Duodenal mucosa (tissue), 2 donors: ENCODE measurements around the gene KLF6.
A peak's percentile ranks its signal among the peaks of the same experiment; 100 is the strongest.
"Not testable (repeated sequence)": the region's sequence is repeated elsewhere in the genome, so short reads cannot be mapped to it uniquely, and the experiment has no call there.

Experiments
- H3K27ac ChIP-seq: one replicate; pipeline ENCODE4 v1.7.0; 2013; ENCODE audit warnings: low read depth, low read length
- H3K27me3 ChIP-seq, 2 donors: one replicate each; pipeline ENCODE4 v1.7.0; 2013; ENCODE audit warnings: low read length in 2 of 2, control low read depth in 1 of 2; ENCODE audit not compliant: insufficient read depth in 2 of 2, control insufficient read depth in 1 of 2
- H3K36me3 ChIP-seq, 2 donors: one replicate each; pipeline ENCODE4 v1.7.0; 2013; ENCODE audit warnings: low read length in 2 of 2, control low read depth in 1 of 2; ENCODE audit not compliant: insufficient read depth in 2 of 2, control insufficient read depth in 1 of 2
- H3K4me1 ChIP-seq, 2 donors: one replicate each; pipeline ENCODE4 v1.7.0; 2013; ENCODE audit warnings: low read length in 2 of 2, control low read depth in 1 of 2; ENCODE audit not compliant: insufficient read depth in 2 of 2, control insufficient read depth in 1 of 2
- H3K4me3 ChIP-seq, 2 donors: one replicate each; pipeline ENCODE4 v1.7.0; 2013; ENCODE audit warnings: low read length in 2 of 2, low read depth in 1 of 2
- H3K9ac ChIP-seq, 2 donors: one replicate each; pipeline ENCODE4 v1.7.0; 2013; ENCODE audit warnings: low read length in 2 of 2, low read depth in 1 of 2
- H3K9me3 ChIP-seq, 2 donors: one replicate each; pipeline ENCODE4 v1.7.0; 2013; ENCODE audit warnings: low read length in 2 of 2, control low read depth in 1 of 2; ENCODE audit not compliant: control insufficient read depth in 1 of 2

Gene KLF6

GRCh38 chr10:3747248-3747960 is 37.6 kb downstream of the KLF6 start:
- Histone ChIP-seq H3K27me3 (no peaks in the 10 kb centered on the region), H3K9me3 (no peaks in the 10 kb centered on the region), H3K27ac (no peak overlapping the region), H3K36me3 (no peaks in the 10 kb centered on the region), H3K4me1 (peaks cover 8 to 11% of the 10 kb centered on the region in 2 donors), H3K4me3 (no peak overlapping the region), H3K9ac (no peak overlapping the region)

GRCh38 chr10:3746634-3747033 is 38.4 kb downstream of the KLF6 start:
- Histone ChIP-seq H3K27ac (no peak overlapping the region), H3K9me3 (no peaks in the 10 kb centered on the region), H3K27me3 (no peaks in the 10 kb centered on the region), H3K36me3 (no peaks in the 10 kb centered on the region), H3K4me3 (no peak overlapping the region), H3K4me1 (peaks cover 8 to 11% of the 10 kb centered on the region in 2 donors), H3K9ac (no peak overlapping the region)

- Histone ChIP-seq H3K9ac (no peak overlapping the region), H3K36me3 (no peaks in the 10 kb centered on the region), H3K4me3 (no peak overlapping the region), H3K4me1 (peaks cover 8 to 9% of the 10 kb centered on the region in 2 donors), H3K27me3 (no peaks in the 10 kb centered on the region), H3K27ac (no peak overlapping the region), H3K9me3 (no peaks in the 10 kb centered on the region)
These were observed 39.5 kb downstream of the KLF6 start for GRCh38 chr10:3745521-3745920.

- H3K36me3 ChIP-seq, result no peaks in the 10 kb centered on the region
- peak overlapping the region in 1 of 2 donors; percentile 25 for H3K4me3 ChIP-seq
- H3K9ac ChIP-seq, result peak overlapping the region; percentile 10 to 46
- no peaks in the 10 kb centered on the region for H3K27me3 ChIP-seq
- no peaks in the 10 kb centered on the region for H3K9me3 ChIP-seq
- no peaks in the 10 kb centered on the region for H3K4me1 ChIP-seq
- H3K27ac ChIP-seq, result no peak overlapping the region
These were observed 43.1 kb downstream of the KLF6 start for GRCh38 chr10:3741688-3742461.

GRCh38 chr10:3740157-3740871 is 44.7 kb downstream of the KLF6 start:
- H3K27ac ChIP-seq, result no peak overlapping the region
- H3K9me3 ChIP-seq, result no peaks in the 10 kb centered on the region
- H3K9ac ChIP-seq, result no peak overlapping the region

GRCh38 chr10:3738855-3739350 is 46.1 kb downstream of the KLF6 start:
- H3K4me1 ChIP-seq, result no peaks in the 10 kb centered on the region
- no peak overlapping the region for H3K27ac ChIP-seq
- H3K9me3 ChIP-seq, result no peaks in the 10 kb centered on the region
- no peaks in the 10 kb centered on the region for H3K36me3 ChIP-seq
- no peak overlapping the region for H3K9ac ChIP-seq
- H3K4me3 ChIP-seq, result no peak overlapping the region
- no peaks in the 10 kb centered on the region for H3K27me3 ChIP-seq

More at GRCh38 chr10:3740157-3740871, 44.7 kb downstream of the KLF6 start:
- Histone ChIP-seq H3K27me3 (no peaks in the 10 kb centered on the region), H3K4me3 (no peak overlapping the region), H3K36me3 (no peaks in the 10 kb centered on the region), H3K4me1 (no peaks in the 10 kb centered on the region)

GRCh38 chr10:3737864-3738263 is 47.1 kb downstream of the KLF6 start:
- H3K4me3 ChIP-seq, result no peak overlapping the region
- H3K9ac ChIP-seq, result no peak overlapping the region
- no peaks in the 10 kb centered on the region for H3K27me3 ChIP-seq
- no peaks in the 10 kb centered on the region for H3K4me1 ChIP-seq
- no peaks in the 10 kb centered on the region for H3K9me3 ChIP-seq
- H3K36me3 ChIP-seq, result no peaks in the 10 kb centered on the region
- no peak overlapping the region for H3K27ac ChIP-seq

GRCh38 chr10:3735175-3735574 is 49.8 kb downstream of the KLF6 start:
- H3K9me3 ChIP-seq, result no peaks in the 10 kb centered on the region
- no peak overlapping the region for H3K27ac ChIP-seq
- no peaks in the 10 kb centered on the region for H3K27me3 ChIP-seq
- H3K36me3 ChIP-seq, result no peaks in the 10 kb centered on the region
- no peak overlapping the region for H3K9ac ChIP-seq
- no peaks in the 10 kb centered on the region for H3K4me1 ChIP-seq
- H3K4me3 ChIP-seq, result no peak overlapping the region

GRCh38 chr10:3734111-3734510 is 50.9 kb downstream of the KLF6 start:
- H3K9me3 ChIP-seq, result no peaks in the 10 kb centered on the region

GRCh38 chr10:3732183-3732582 is 52.8 kb downstream of the KLF6 start:
- not testable (repeated sequence) for H3K4me1 ChIP-seq, H3K4me3 ChIP-seq, H3K27ac ChIP-seq, H3K9me3 ChIP-seq, H3K27me3 ChIP-seq, H3K36me3 ChIP-seq, H3K9ac ChIP-seq

More at GRCh38 chr10:3734111-3734510, 50.9 kb downstream of the KLF6 start:
- Histone ChIP-seq H3K9ac (no peak overlapping the region), H3K4me3 (no peak overlapping the region), H3K27me3 (no peaks in the 10 kb centered on the region), H3K4me1 (no peaks in the 10 kb centered on the region), H3K36me3 (no peaks in the 10 kb centered on the region), H3K27ac (no peak overlapping the region)
